ENCODE results near the gene TBC1D22A.

TBC1D22A gene

GRCh38 chr22:46887978-46888377, 125.5 kb downstream of the TBC1D22A start:
- H3K36me3 ChIP-seq (ENCODE audit: insufficient read depth), result no peaks in the 10 kb centered on the region
- H3K4me3 ChIP-seq (IDR thresholded peaks at IDR 0.05; ENCODE audit: insufficient read depth, low read depth, low read length), result no peak overlapping the region
- TF ChIP-seq CTCF (conservative IDR thresholded peaks at IDR 0.05; ENCODE audit: low read depth, low read length), result no peak
- no peak overlapping the region for H3K27ac ChIP-seq
- no peak overlapping the region for H3K4me2 ChIP-seq
- no peaks in the 10 kb centered on the region for H3K27me3 ChIP-seq (ENCODE audit: insufficient read depth, low read depth)
- no peak overlapping the region for H2AFZ ChIP-seq (ENCODE audit: low read depth)
- H3K4me1 ChIP-seq (ENCODE audit: low read depth, poor library complexity, severe bottlenecking), result no peaks in the 10 kb centered on the region
- H3K79me2 ChIP-seq (ENCODE audit: insufficient read depth, low read depth), result no peaks in the 10 kb centered on the region
- H4K20me1 ChIP-seq (ENCODE audit: insufficient read depth), result no peaks in the 10 kb centered on the region
- H3K9ac ChIP-seq, result no peak overlapping the region

- H3K36me3 ChIP-seq (ENCODE audit: insufficient read depth), result no peaks in the 10 kb centered on the region
Measured at GRCh38 chr22:46890819-46891218, 128.4 kb downstream of the TBC1D22A start.

GRCh38 chr22:46891382-46891951, 129.0 kb downstream of the TBC1D22A start:
- no peak for TF ChIP-seq CTCF (conservative IDR thresholded peaks at IDR 0.05; ENCODE audit: low read depth, low read length)
- H3K27me3 ChIP-seq (ENCODE audit: insufficient read depth, low read depth), result no peaks in the 10 kb centered on the region
- no peaks in the 10 kb centered on the region for H3K79me2 ChIP-seq (ENCODE audit: insufficient read depth, low read depth)
- H3K4me1 ChIP-seq (ENCODE audit: low read depth, poor library complexity, severe bottlenecking), result no peaks in the 10 kb centered on the region
- no peak overlapping the region for H3K9ac ChIP-seq
- no peak overlapping the region for H3K27ac ChIP-seq
- no peaks in the 10 kb centered on the region for H4K20me1 ChIP-seq (ENCODE audit: insufficient read depth)
- H3K4me3 ChIP-seq (IDR thresholded peaks at IDR 0.05; ENCODE audit: insufficient read depth, low read depth, low read length), result no peak overlapping the region
- no peaks in the 10 kb centered on the region for H3K36me3 ChIP-seq (ENCODE audit: insufficient read depth)
- no peak overlapping the region for H3K4me2 ChIP-seq
- no peak overlapping the region for H2AFZ ChIP-seq (ENCODE audit: low read depth)

More at GRCh38 chr22:46890819-46891218, 128.4 kb downstream of the TBC1D22A start:
- Histone ChIP-seq H3K9ac (no peak overlapping the region), H2AFZ (ENCODE audit: low read depth) (no peak overlapping the region), H3K27ac (no peak overlapping the region), H3K4me1 (ENCODE audit: low read depth, poor library complexity, severe bottlenecking) (no peaks in the 10 kb centered on the region), H4K20me1 (ENCODE audit: insufficient read depth) (no peaks in the 10 kb centered on the region), H3K27me3 (ENCODE audit: insufficient read depth, low read depth) (no peaks in the 10 kb centered on the region), H3K79me2 (ENCODE audit: insufficient read depth, low read depth) (no peaks in the 10 kb centered on the region), H3K4me2 (no peak overlapping the region), H3K4me3 (IDR thresholded peaks at IDR 0.05; ENCODE audit: insufficient read depth, low read depth, low read length) (no peak overlapping the region)
- no peak for TF ChIP-seq CTCF (conservative IDR thresholded peaks at IDR 0.05; ENCODE audit: low read depth, low read length)

GRCh38 chr22:46892866-46893265, 130.4 kb downstream of the TBC1D22A start:
- no peak overlapping the region for H3K27ac ChIP-seq
- no peaks in the 10 kb centered on the region for H3K36me3 ChIP-seq (ENCODE audit: insufficient read depth)
- H3K4me2 ChIP-seq, result no peak overlapping the region
- no peak for TF ChIP-seq CTCF (conservative IDR thresholded peaks at IDR 0.05; ENCODE audit: low read depth, low read length)
- H3K4me1 ChIP-seq (ENCODE audit: low read depth, poor library complexity, severe bottlenecking), result no peaks in the 10 kb centered on the region
- H2AFZ ChIP-seq (ENCODE audit: low read depth), result no peak overlapping the region
- H3K79me2 ChIP-seq (ENCODE audit: insufficient read depth, low read depth), result no peaks in the 10 kb centered on the region
- H4K20me1 ChIP-seq (ENCODE audit: insufficient read depth), result no peaks in the 10 kb centered on the region
- H3K4me3 ChIP-seq (IDR thresholded peaks at IDR 0.05; ENCODE audit: insufficient read depth, low read depth, low read length), result no peak overlapping the region
- no peaks in the 10 kb centered on the region for H3K27me3 ChIP-seq (ENCODE audit: insufficient read depth, low read depth)
- no peak overlapping the region for H3K9ac ChIP-seq
